WTC11 (cell line): ENCODE results near the gene EGFR. TPM values are rescaled to one million over a fixed set of nuclear protein-coding genes. Genes with fewer than 3 reads are reported as not detected.

ENCODE experiments used
- ATAC-seq: fragments of 200-7000 bp; cut with Tn5 transposase; 2 replicates; pipeline ENCODE4 v1.10.0; 2021; ENCODE audit warnings: mild to moderate bottlenecking, moderate library complexity
- CTCF ChIA-PET: fragments of 300-600 bp; sonication (Branson Sonifier 250); formaldehyde crosslinking; loops from one replicate; lab custom pipeline; 2021; ENCODE audit warnings: antibody characterized with exemption; lab: Charles Lee
- POLR2A ChIA-PET: fragments of 350-600 bp; sonication (Branson Sonifier 250); formaldehyde crosslinking; loops from one replicate; lab custom pipeline; 2021; ENCODE audit warnings: antibody characterized with exemption; lab: Charles Lee
- DNase-seq: peaks from one replicate; pipeline ENCODE4 v3.0.0; 2021; ENCODE audit warnings: low spot score
- H3K27ac Mint-ChIP-seq: 2 replicates; pipeline ENCODE4 v1.8.0; 2021; ENCODE audit warnings: mixed read lengths
- H3K27me3 Mint-ChIP-seq: 2 replicates; pipeline ENCODE4 v1.8.0; 2021; ENCODE audit warnings: low read depth, mild to moderate bottlenecking, moderate library complexity, mixed read lengths
- H3K36me3 Mint-ChIP-seq: 2 replicates; pipeline ENCODE4 v1.8.0; 2021; ENCODE audit warnings: mixed read lengths
- H3K4me1 Mint-ChIP-seq: 2 replicates; pipeline ENCODE4 v1.8.0; 2022; ENCODE audit warnings: mixed read lengths
- H3K4me3 Mint-ChIP-seq: 2 replicates; pipeline ENCODE4 v1.8.0; 2021; ENCODE audit warnings: mild to moderate bottlenecking, moderate library complexity, mixed read lengths
- H3K9me3 Mint-ChIP-seq: 2 replicates; pipeline ENCODE4 v1.8.0; 2021; ENCODE audit warnings: mixed read lengths
- CREB1 ChIP-seq: sonication (generic); formaldehyde crosslinking; IDR thresholded peaks from 2 replicates; pipeline ENCODE4 v1.8.0; 2023; ENCODE audit warnings: mild to moderate bottlenecking, missing genetic modification reagents
- FOXK1 ChIP-seq: sonication (generic); formaldehyde crosslinking; IDR thresholded peaks from 2 replicates; pipeline ENCODE4 v1.8.0; 2022; ENCODE audit warnings: mild to moderate bottlenecking, moderate library complexity, missing genetic modification reagents
- GABPB1 ChIP-seq: sonication (generic); formaldehyde crosslinking; IDR thresholded peaks from 2 replicates; pipeline ENCODE4 v1.8.1; 2023; ENCODE audit warnings: mild to moderate bottlenecking, missing genetic modification reagents
- GTF2I ChIP-seq: fragments of 250-450 bp; sonication (Bioruptor Pico); conservative IDR thresholded peaks from 2 replicates; pipeline ENCODE4 v1.4.0; 2021; ENCODE audit warnings: mild to moderate bottlenecking
- IRF1 ChIP-seq: sonication (generic); formaldehyde crosslinking; IDR thresholded peaks from 2 replicates; pipeline ENCODE4 v1.8.0; 2023; ENCODE audit warnings: missing genetic modification reagents
- IRF2 ChIP-seq: sonication (generic); formaldehyde crosslinking; IDR thresholded peaks from 2 replicates; pipeline ENCODE4 v1.8.0; 2022; ENCODE audit warnings: low read depth, missing genetic modification reagents, borderline replicate concordance
- NR1H2 ChIP-seq: sonication (generic); formaldehyde crosslinking; IDR thresholded peaks from 2 replicates; pipeline ENCODE4 v1.9.0; 2021; ENCODE audit warnings: mild to moderate bottlenecking, moderate library complexity, missing genetic modification reagents
- RELA ChIP-seq: sonication (generic); formaldehyde crosslinking; IDR thresholded peaks from 2 replicates; pipeline ENCODE4 v1.8.1; 2022; ENCODE audit warnings: missing genetic modification reagents, mild to moderate bottlenecking, borderline replicate concordance
- SOX15 ChIP-seq: fragments of 250-450 bp; sonication (Bioruptor Pico); IDR thresholded peaks from 2 replicates; pipeline ENCODE4 v1.9.0; 2021; ENCODE audit warnings: mild to moderate bottlenecking
- SP1 ChIP-seq: sonication (generic); formaldehyde crosslinking; conservative IDR thresholded peaks from 2 replicates; pipeline ENCODE4 v1.8.1; 2022; ENCODE audit warnings: missing genetic modification reagents
- TEAD1 ChIP-seq: sonication (generic); formaldehyde crosslinking; IDR thresholded peaks from 2 replicates; pipeline ENCODE4 v1.8.0; 2022; ENCODE audit warnings: mild to moderate bottlenecking, missing genetic modification reagents
- TP53 ChIP-seq: sonication (generic); formaldehyde crosslinking; IDR thresholded peaks from 2 replicates; pipeline ENCODE4 v1.8.1; 2023; ENCODE audit warnings: mild to moderate bottlenecking, missing genetic modification reagents
- USF1 ChIP-seq: sonication (generic); formaldehyde crosslinking; IDR thresholded peaks from 2 replicates; pipeline ENCODE4 v1.8.0; 2022; ENCODE audit warnings: mild to moderate bottlenecking, missing genetic modification reagents
- ZNF121 ChIP-seq: sonication (generic); formaldehyde crosslinking; IDR thresholded peaks from 2 replicates; pipeline ENCODE4 v1.8.0; 2023; ENCODE audit warnings: missing genetic modification reagents
- ZNF263 ChIP-seq: sonication (generic); formaldehyde crosslinking; IDR thresholded peaks from 2 replicates; pipeline ENCODE4 v1.8.1; 2022; ENCODE audit warnings: low read depth, mild to moderate bottlenecking, moderate library complexity, missing genetic modification reagents
- total RNA-seq: library from RNA; stranded (reverse); gene quantifications from 3 replicates; pipeline ENCODE4 v1.2.3, GENCODE V29; 2021
- TF ChIP-seq, protein P1 (sequence below): sonication (generic); formaldehyde crosslinking; conservative IDR thresholded peaks from 2 replicates; pipeline ENCODE4 v1.8.1; 2023; ENCODE audit warnings: mild to moderate bottlenecking, low read depth, missing genetic modification reagents, moderate library complexity
- TF ChIP-seq, protein P2 (sequence below): sonication (generic); formaldehyde crosslinking; IDR thresholded peaks from 2 replicates; pipeline ENCODE4 v1.8.1; 2023; ENCODE audit warnings: mild to moderate bottlenecking, missing genetic modification reagents, moderate library complexity
- TF ChIP-seq, protein P3 (sequence below): sonication (generic); formaldehyde crosslinking; IDR thresholded peaks from 2 replicates; pipeline ENCODE4 v1.8.1; 2022; ENCODE audit warnings: low read depth, mild to moderate bottlenecking, moderate library complexity, missing genetic modification reagents, borderline replicate concordance
- TF ChIP-seq, protein P4 (sequence below): fragments of 200-600 bp; IDR thresholded peaks from 2 replicates; pipeline ENCODE4 v1.8.0; 2022; ENCODE audit warnings: antibody characterized with exemption
- TF ChIP-seq, protein P5 (sequence below): sonication (generic); formaldehyde crosslinking; IDR thresholded peaks from 2 replicates; pipeline ENCODE4 v1.8.1; 2023; ENCODE audit warnings: mild to moderate bottlenecking, missing genetic modification reagents, moderate library complexity
- TF ChIP-seq, protein P6 (sequence below): sonication (generic); formaldehyde crosslinking; IDR thresholded peaks from 2 replicates; pipeline ENCODE4 v1.8.0; 2022; ENCODE audit warnings: missing genetic modification reagents

The EGFR gene
- total RNA-seq, 1 experiment from 2014 or later, result 5.9 TPM

- H3K27ac Mint-ChIP-seq, result no peak overlapping the region
- H3K4me1 Mint-ChIP-seq, result peaks cover 26% of the 10 kb centered on the region
- TF ChIP-seq, protein P1, sequence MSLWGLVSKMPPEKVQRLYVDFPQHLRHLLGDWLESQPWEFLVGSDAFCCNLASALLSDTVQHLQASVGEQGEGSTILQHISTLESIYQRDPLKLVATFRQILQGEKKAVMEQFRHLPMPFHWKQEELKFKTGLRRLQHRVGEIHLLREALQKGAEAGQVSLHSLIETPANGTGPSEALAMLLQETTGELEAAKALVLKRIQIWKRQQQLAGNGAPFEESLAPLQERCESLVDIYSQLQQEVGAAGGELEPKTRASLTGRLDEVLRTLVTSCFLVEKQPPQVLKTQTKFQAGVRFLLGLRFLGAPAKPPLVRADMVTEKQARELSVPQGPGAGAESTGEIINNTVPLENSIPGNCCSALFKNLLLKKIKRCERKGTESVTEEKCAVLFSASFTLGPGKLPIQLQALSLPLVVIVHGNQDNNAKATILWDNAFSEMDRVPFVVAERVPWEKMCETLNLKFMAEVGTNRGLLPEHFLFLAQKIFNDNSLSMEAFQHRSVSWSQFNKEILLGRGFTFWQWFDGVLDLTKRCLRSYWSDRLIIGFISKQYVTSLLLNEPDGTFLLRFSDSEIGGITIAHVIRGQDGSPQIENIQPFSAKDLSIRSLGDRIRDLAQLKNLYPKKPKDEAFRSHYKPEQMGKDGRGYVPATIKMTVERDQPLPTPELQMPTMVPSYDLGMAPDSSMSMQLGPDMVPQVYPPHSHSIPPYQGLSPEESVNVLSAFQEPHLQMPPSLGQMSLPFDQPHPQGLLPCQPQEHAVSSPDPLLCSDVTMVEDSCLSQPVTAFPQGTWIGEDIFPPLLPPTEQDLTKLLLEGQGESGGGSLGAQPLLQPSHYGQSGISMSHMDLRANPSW (CRISPR knock-in tag), result no peak
- TF ChIP-seq, protein P2, sequence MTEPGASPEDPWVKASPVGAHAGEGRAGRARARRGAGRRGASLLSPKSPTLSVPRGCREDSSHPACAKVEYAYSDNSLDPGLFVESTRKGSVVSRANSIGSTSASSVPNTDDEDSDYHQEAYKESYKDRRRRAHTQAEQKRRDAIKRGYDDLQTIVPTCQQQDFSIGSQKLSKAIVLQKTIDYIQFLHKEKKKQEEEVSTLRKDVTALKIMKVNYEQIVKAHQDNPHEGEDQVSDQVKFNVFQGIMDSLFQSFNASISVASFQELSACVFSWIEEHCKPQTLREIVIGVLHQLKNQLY (CRISPR knock-in tag), result no peak
- TF ChIP-seq SP1 (CRISPR knock-in tag), result no peak
- TF ChIP-seq, protein P3, sequence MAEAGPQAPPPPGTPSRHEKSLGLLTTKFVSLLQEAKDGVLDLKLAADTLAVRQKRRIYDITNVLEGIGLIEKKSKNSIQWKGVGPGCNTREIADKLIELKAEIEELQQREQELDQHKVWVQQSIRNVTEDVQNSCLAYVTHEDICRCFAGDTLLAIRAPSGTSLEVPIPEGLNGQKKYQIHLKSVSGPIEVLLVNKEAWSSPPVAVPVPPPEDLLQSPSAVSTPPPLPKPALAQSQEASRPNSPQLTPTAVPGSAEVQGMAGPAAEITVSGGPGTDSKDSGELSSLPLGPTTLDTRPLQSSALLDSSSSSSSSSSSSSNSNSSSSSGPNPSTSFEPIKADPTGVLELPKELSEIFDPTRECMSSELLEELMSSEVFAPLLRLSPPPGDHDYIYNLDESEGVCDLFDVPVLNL (CRISPR knock-in tag), result no peak
- no peak for TF ChIP-seq ZNF263 (CRISPR knock-in tag)
- no peak for TF ChIP-seq GABPB1 (CRISPR knock-in tag)
- TF ChIP-seq, protein P4, sequence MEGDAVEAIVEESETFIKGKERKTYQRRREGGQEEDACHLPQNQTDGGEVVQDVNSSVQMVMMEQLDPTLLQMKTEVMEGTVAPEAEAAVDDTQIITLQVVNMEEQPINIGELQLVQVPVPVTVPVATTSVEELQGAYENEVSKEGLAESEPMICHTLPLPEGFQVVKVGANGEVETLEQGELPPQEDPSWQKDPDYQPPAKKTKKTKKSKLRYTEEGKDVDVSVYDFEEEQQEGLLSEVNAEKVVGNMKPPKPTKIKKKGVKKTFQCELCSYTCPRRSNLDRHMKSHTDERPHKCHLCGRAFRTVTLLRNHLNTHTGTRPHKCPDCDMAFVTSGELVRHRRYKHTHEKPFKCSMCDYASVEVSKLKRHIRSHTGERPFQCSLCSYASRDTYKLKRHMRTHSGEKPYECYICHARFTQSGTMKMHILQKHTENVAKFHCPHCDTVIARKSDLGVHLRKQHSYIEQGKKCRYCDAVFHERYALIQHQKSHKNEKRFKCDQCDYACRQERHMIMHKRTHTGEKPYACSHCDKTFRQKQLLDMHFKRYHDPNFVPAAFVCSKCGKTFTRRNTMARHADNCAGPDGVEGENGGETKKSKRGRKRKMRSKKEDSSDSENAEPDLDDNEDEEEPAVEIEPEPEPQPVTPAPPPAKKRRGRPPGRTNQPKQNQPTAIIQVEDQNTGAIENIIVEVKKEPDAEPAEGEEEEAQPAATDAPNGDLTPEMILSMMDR, result no peak
- TF ChIP-seq CREB1, result no peak
- no peak for TF ChIP-seq TEAD1
- TF ChIP-seq, protein P5, sequence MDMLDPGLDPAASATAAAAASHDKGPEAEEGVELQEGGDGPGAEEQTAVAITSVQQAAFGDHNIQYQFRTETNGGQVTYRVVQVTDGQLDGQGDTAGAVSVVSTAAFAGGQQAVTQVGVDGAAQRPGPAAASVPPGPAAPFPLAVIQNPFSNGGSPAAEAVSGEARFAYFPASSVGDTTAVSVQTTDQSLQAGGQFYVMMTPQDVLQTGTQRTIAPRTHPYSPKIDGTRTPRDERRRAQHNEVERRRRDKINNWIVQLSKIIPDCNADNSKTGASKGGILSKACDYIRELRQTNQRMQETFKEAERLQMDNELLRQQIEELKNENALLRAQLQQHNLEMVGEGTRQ (CRISPR knock-in tag), result no peak
- no peak for TF ChIP-seq FOXK1 (CRISPR knock-in tag)
- TF ChIP-seq GTF2I (CRISPR knock-in tag), result no peak
- no peak for TF ChIP-seq USF1 (CRISPR knock-in tag)
- TF ChIP-seq IRF2, result no peak
- TF ChIP-seq RELA (CRISPR knock-in tag), result no peak
- TF ChIP-seq ZNF121 (CRISPR knock-in tag), result no peak
- no peaks in the 10 kb centered on the region for H3K27me3 Mint-ChIP-seq
- ChIA-PET CTCF (interaction anchor here (1.5 kb wide), 1 partner anchor 169 kb away, joined by 4 read pairs; no protein-coding TSS in a partner anchor), POLR2A (no interaction called here)
- H3K4me3 Mint-ChIP-seq, result no peak overlapping the region
- no peak for ATAC-seq
- H3K9me3 Mint-ChIP-seq, result 0 out of 2 replicates have a peak, but pooled peaks cover 4% of the 10 kb centered on the region
- no peak for DNase-seq
- no peaks in the 10 kb centered on the region for H3K36me3 Mint-ChIP-seq
These were observed 62.3 kb downstream of the EGFR start for GRCh38 chr7:55081068-55081467.

- no peak overlapping the region for H3K4me3 Mint-ChIP-seq
- ChIA-PET CTCF (interaction anchor here (1.5 kb wide), 1 partner anchor 169 kb away, joined by 4 read pairs; no protein-coding TSS in a partner anchor), POLR2A (no interaction called here)
- no peaks in the 10 kb centered on the region for H3K27me3 Mint-ChIP-seq
- H3K36me3 Mint-ChIP-seq, result no peaks in the 10 kb centered on the region
- H3K9me3 Mint-ChIP-seq, result 0 out of 2 replicates have a peak, but pooled peaks cover 4% of the 10 kb centered on the region
- no peak for ATAC-seq
- no peak overlapping the region for H3K27ac Mint-ChIP-seq
- no peak for DNase-seq
- peaks cover 26% of the 10 kb centered on the region for H3K4me1 Mint-ChIP-seq
- no peak for TF ChIP-seq SOX15 (CRISPR knock-in tag)
- no peak for TF ChIP-seq IRF1
- no peak for TF ChIP-seq TP53 (CRISPR knock-in tag)
- no peak for TF ChIP-seq USF1 (CRISPR knock-in tag)
- no peak for TF ChIP-seq NR1H2 (CRISPR knock-in tag)
- TF ChIP-seq, protein P6, sequence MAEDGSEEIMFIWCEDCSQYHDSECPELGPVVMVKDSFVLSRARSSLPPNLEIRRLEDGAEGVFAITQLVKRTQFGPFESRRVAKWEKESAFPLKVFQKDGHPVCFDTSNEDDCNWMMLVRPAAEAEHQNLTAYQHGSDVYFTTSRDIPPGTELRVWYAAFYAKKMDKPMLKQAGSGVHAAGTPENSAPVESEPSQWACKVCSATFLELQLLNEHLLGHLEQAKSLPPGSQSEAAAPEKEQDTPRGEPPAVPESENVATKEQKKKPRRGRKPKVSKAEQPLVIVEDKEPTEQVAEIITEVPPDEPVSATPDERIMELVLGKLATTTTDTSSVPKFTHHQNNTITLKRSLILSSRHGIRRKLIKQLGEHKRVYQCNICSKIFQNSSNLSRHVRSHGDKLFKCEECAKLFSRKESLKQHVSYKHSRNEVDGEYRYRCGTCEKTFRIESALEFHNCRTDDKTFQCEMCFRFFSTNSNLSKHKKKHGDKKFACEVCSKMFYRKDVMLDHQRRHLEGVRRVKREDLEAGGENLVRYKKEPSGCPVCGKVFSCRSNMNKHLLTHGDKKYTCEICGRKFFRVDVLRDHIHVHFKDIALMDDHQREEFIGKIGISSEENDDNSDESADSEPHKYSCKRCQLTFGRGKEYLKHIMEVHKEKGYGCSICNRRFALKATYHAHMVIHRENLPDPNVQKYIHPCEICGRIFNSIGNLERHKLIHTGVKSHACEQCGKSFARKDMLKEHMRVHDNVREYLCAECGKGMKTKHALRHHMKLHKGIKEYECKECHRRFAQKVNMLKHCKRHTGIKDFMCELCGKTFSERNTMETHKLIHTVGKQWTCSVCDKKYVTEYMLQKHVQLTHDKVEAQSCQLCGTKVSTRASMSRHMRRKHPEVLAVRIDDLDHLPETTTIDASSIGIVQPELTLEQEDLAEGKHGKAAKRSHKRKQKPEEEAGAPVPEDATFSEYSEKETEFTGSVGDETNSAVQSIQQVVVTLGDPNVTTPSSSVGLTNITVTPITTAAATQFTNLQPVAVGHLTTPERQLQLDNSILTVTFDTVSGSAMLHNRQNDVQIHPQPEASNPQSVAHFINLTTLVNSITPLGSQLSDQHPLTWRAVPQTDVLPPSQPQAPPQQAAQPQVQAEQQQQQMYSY (CRISPR knock-in tag), result no peak
These were observed 62.8 kb downstream of the EGFR start for GRCh38 chr7:55081472-55082227.
